GM21423 (cell line): Measurements from ENCODE around the gene CDH20.
A peak's percentile ranks its signal among the peaks of the same experiment; 100 is the strongest.

Source experiments
- ATAC-seq: cut with Tn5 transposase; IDR thresholded peaks from one replicate; pipeline ENCODE4 v1.9.1; 2021; ENCODE audit warnings: mild to moderate bottlenecking, moderate library complexity; ENCODE audit not compliant: unreplicated experiment

The CDH20 gene

GRCh38 chr18:61419763-61420162 lies 86.5 kb downstream of the CDH20 start:
- ATAC-seq, result no peak

- no peak for ATAC-seq
These were observed 87.1 kb downstream of the CDH20 start for GRCh38 chr18:61420218-61420885.

- no peak for ATAC-seq
These were observed 93.3 kb downstream of the CDH20 start for GRCh38 chr18:61426492-61427053.

GRCh38 chr18:61428266-61428665 lies 95.0 kb downstream of the CDH20 start:
- ATAC-seq, result no peak

GRCh38 chr18:61432590-61432989 lies 99.4 kb downstream of the CDH20 start:
- ATAC-seq, result no peak

- ATAC-seq, result peak; percentile 75
These were observed 101.9 kb downstream of the CDH20 start for GRCh38 chr18:61435064-61435652.

- no peak for ATAC-seq
These were observed 110.0 kb downstream of the CDH20 start for GRCh38 chr18:61443081-61443725.

- peak; percentile 96 for ATAC-seq
These were observed 115.1 kb downstream of the CDH20 start for GRCh38 chr18:61448316-61448715.

- no peak for ATAC-seq
These were observed 126.8 kb downstream of the CDH20 start for GRCh38 chr18:61459896-61460648.

GRCh38 chr18:61464551-61465142 lies 131.4 kb downstream of the CDH20 start:
- ATAC-seq, result no peak

GRCh38 chr18:61466736-61467135 lies 133.5 kb downstream of the CDH20 start:
- ATAC-seq, result no peak

- no peak for ATAC-seq
These were observed 136.9 kb downstream of the CDH20 start for GRCh38 chr18:61470031-61470674.

GRCh38 chr18:61471541-61471940 lies 138.3 kb downstream of the CDH20 start:
- ATAC-seq, result no peak

- ATAC-seq, result no peak
These were observed 138.7 kb downstream of the CDH20 start for GRCh38 chr18:61471942-61472341.

- ATAC-seq, result no peak
These were observed 141.1 kb downstream of the CDH20 start for GRCh38 chr18:61474341-61474740.

- ATAC-seq, result no peak
These were observed 141.7 kb downstream of the CDH20 start for GRCh38 chr18:61474918-61475317.

- ATAC-seq, result no peak
These were observed 142.7 kb downstream of the CDH20 start for GRCh38 chr18:61475931-61476330.

- ATAC-seq, result no peak
These were observed 156.1 kb downstream of the CDH20 start for GRCh38 chr18:61489334-61489733.

GRCh38 chr18:61496374-61496773 lies 163.1 kb downstream of the CDH20 start:
- no peak for ATAC-seq

GRCh38 chr18:61497422-61497821 lies 164.2 kb downstream of the CDH20 start:
- no peak for ATAC-seq
